BE2C (cell line): ENCODE results near the gene LHFPL2.

ENCODE experiments used
- DNase-seq: peaks from one replicate; pipeline ENCODE4 v3.0.0-alpha.2; 2020
- H3K27me3 ChIP-seq: fragments of 250-450 bp; sonication (Bioruptor Pico); 2 replicates; pipeline ENCODE4 v1.5.1; 2020; ENCODE audit warnings: mild to moderate bottlenecking
- H3K36me3 ChIP-seq: fragments of 250-450 bp; sonication (Bioruptor Pico); 2 replicates; pipeline ENCODE4 v1.5.1; 2020; ENCODE audit warnings: mild to moderate bottlenecking
- H3K4me1 ChIP-seq: fragments of 250-450 bp; sonication (Bioruptor Pico); 2 replicates; pipeline ENCODE4 v1.5.1; 2020
- H3K4me3 ChIP-seq: 2 replicates; pipeline ENCODE4 v1.5.1; 2011; ENCODE audit warnings: low read depth, low read length
- H3K9me3 ChIP-seq: fragments of 250-450 bp; sonication (Bioruptor Pico); 2 replicates; pipeline ENCODE4 v1.5.1; 2020
- TF ChIP-seq, protein P1 (sequence below): IDR thresholded peaks from 2 replicates; pipeline ENCODE4 v1.5.1; 2012; ENCODE audit warnings: mild to moderate bottlenecking, low read depth, low read length

Gene LHFPL2

DNA sequence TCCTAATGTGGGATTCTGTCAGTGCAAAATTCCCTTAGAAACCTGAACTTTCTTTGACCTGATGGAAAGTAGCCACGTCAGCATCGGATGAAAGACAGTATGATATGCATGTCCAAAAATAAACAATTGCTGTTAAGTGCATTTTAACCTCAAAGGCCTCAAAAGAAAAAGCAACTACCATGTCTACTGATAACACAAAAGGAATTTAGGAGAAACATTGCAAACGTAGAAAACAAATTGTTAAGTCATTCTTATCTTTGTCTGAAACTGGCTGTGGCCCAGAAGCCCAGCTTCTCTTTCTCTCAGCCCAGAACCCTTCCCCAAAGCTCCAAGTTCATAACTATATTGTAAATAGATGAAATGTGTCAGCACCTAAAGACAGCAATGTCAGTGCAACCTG is 11.1 kb upstream of the LHFPL2 start:
- Histone ChIP-seq H3K4me1 (peaks cover 16% of the 10 kb centered on the region), H3K9me3 (no peaks in the 10 kb centered on the region; the same call in 1 of the 2 replicates), H3K4me3 (no peak overlapping the region), H3K27me3 (no peaks in the 10 kb centered on the region), H3K36me3 (no peaks in the 10 kb centered on the region)
- TF ChIP-seq, protein P1, sequence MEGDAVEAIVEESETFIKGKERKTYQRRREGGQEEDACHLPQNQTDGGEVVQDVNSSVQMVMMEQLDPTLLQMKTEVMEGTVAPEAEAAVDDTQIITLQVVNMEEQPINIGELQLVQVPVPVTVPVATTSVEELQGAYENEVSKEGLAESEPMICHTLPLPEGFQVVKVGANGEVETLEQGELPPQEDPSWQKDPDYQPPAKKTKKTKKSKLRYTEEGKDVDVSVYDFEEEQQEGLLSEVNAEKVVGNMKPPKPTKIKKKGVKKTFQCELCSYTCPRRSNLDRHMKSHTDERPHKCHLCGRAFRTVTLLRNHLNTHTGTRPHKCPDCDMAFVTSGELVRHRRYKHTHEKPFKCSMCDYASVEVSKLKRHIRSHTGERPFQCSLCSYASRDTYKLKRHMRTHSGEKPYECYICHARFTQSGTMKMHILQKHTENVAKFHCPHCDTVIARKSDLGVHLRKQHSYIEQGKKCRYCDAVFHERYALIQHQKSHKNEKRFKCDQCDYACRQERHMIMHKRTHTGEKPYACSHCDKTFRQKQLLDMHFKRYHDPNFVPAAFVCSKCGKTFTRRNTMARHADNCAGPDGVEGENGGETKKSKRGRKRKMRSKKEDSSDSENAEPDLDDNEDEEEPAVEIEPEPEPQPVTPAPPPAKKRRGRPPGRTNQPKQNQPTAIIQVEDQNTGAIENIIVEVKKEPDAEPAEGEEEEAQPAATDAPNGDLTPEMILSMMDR = no peak
- DNase-seq = no peak

DNA sequence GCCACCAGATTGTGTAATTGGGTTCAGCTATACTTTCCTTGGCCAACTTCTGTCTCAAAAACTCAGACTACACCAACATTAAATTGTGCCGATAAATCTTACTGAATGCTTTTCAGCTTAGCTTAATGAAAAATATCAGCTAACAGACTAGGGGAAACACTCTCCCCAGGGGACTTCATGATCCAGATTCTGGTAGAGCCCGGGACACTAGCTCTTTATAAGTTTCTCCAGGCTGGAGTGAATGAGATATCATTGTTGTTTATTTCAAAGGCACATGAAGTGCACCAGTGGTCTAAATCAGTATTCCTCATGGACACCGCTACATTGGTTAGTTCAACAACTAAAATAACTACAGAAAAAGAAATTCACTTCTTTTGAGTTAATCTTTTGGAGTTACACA is 10.5 kb upstream of the LHFPL2 start:
- no peak for DNase-seq
- H3K4me3 ChIP-seq = no peak overlapping the region
- H3K4me1 ChIP-seq = peaks cover 16% of the 10 kb centered on the region
- H3K36me3 ChIP-seq = no peaks in the 10 kb centered on the region
- TF ChIP-seq, protein P1 = no peak
- no peaks in the 10 kb centered on the region for H3K27me3 ChIP-seq
- H3K9me3 ChIP-seq = no peaks in the 10 kb centered on the region; the same call in 1 of the 2 replicates

DNA sequence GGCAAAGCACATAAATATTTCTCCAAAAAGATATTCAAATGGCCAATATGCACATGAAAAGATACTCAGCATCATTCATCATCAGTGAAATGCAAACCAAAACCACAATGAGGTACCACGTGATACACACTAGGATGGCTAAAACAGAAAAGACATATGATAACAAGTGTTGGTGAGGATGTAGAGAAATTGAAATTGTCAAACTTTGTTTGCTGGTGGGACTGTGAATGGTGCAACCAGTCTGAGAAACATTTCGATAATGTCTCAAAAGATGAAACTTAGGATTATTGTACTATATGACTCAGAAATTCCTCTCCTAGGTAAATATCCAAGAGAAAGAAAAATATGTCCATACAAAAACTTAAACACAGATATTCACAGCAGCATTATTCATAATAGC is 8.6 kb upstream of the LHFPL2 start:
- Histone ChIP-seq H3K36me3 (no peaks in the 10 kb centered on the region), H3K27me3 (no peaks in the 10 kb centered on the region), H3K9me3 (no peaks in the 10 kb centered on the region; the same call in 1 of the 2 replicates), H3K4me3 (no peak overlapping the region), H3K4me1 (peaks cover 16% of the 10 kb centered on the region)
- TF ChIP-seq, protein P1 = no peak
- no peak for DNase-seq

DNA sequence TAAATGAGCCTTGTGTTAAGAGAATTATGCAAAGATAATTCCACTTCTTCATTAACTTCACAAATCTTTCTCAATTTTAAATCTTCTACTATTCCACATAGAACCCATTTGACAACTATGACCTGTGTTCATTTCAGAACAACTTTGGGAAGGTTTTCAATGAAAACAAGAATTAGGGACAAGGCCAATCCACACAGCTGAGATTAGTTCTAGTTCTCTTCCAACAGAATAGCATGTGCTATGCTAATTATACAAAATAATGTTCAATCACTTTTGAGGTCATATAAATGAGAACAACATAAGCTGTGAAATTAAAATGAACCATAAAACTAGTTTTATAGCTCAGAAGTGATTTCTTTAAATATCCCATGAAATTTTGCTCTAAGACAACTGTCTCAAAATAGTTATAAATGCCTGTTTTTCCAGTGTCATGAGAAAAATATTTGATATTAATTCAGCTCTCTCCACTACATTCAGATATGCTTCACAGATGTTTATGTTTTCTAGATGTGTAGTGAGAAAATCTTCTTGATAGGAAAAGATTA is 7.2 kb upstream of the LHFPL2 start:
- TF ChIP-seq, protein P1 = no peak

DNA sequence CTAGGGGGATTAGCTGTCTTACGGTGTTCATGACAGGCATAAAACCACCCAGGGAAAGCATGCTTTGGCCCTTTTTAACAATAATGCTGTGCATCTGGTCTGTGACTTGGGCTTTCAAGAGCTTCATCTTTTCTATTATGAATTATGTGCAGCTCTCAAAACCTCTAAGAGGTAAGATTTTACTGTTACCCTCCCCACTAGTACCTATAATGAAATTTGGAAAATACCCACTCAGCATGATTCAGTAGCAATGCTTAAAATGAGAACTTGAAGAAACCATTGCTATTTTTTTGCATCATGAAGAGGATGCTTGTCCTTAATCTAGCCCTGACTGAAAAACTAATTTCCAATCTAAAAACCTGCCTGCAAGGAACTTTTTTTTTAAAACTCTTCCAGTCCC is 5.8 kb upstream of the LHFPL2 start:
- Histone ChIP-seq H3K4me3 (no peak overlapping the region), H3K4me1 (peaks cover 3% of the 10 kb centered on the region), H3K9me3 (no peaks in the 10 kb centered on the region; the same call in 1 of the 2 replicates), H3K36me3 (no peaks in the 10 kb centered on the region), H3K27me3 (no peaks in the 10 kb centered on the region)
- TF ChIP-seq, protein P1 = no peak
- no peak for DNase-seq

More for the DNA sequence above, 7.2 kb upstream of the LHFPL2 start:
- Histone ChIP-seq H3K4me3 (no peak overlapping the region), H3K27me3 (no peaks in the 10 kb centered on the region), H3K36me3 (no peaks in the 10 kb centered on the region), H3K9me3 (no peaks in the 10 kb centered on the region; the same call in 1 of the 2 replicates), H3K4me1 (peaks cover 16% of the 10 kb centered on the region)
- DNase-seq = no peak

DNA sequence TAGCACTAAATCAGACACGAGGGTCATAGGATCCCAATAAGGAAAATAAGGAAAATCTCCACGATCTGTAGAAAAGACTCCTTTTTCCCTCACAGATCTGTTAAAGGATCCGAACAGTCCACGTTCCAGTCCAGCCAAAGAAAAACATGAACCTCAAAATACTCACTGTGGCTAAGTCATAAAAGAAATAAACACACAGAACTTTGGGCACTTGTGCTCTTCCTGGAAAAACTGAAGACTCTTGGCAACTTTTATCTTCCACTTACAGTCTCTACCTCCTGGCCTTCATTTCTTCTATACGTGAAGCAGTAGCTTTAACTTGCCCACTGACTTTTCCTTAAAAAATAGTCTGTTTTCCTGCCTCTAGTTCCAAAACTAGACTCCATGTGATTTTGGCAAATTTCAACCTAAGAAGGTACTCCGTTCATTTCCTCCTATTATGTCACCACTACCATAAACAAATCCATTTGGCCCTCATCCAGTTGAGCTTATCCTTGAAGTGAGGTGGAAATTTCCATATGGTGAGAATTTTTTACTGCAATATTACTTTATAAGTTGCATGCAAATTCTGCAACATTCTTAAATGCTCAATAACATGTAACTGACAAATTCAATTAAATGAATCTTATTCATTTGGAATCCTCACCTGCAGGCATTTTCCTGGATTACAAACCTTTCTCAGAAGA is 5.3 kb upstream of the LHFPL2 start:
- TF ChIP-seq, protein P1 = no peak

More for the DNA sequence above, 5.3 kb upstream of the LHFPL2 start:
- Histone ChIP-seq H3K4me1 (no peaks in the 10 kb centered on the region), H3K36me3 (no peaks in the 10 kb centered on the region), H3K4me3 (no peak overlapping the region), H3K9me3 (no peaks in the 10 kb centered on the region; the same call in 1 of the 2 replicates), H3K27me3 (no peaks in the 10 kb centered on the region)
- no peak for DNase-seq
